HG03439 (cell line): ENCODE measurements around the gene MZT2B.
"Not testable (repeated sequence)": the region's sequence is repeated elsewhere in the genome, so short reads cannot be mapped to it uniquely, and the experiment has no call there.

Experiments used
- ATAC-seq: cut with Tn5 transposase; IDR thresholded peaks from one replicate; pipeline ENCODE4 v1.9.1; 2021; ENCODE audit warnings: mild to moderate bottlenecking, moderate library complexity; ENCODE audit not compliant: unreplicated experiment

Gene MZT2B

GRCh38 chr2:130152136-130152815 lies 29.8 kb upstream of the MZT2B start:
- not testable (repeated sequence) for ATAC-seq

- no peak for ATAC-seq
Observed at GRCh38 chr2:130152816-130153595, 29.1 kb upstream of the MZT2B start.

GRCh38 chr2:130153721-130154422 lies 28.2 kb upstream of the MZT2B start:
- not testable (repeated sequence) for ATAC-seq

DNA sequence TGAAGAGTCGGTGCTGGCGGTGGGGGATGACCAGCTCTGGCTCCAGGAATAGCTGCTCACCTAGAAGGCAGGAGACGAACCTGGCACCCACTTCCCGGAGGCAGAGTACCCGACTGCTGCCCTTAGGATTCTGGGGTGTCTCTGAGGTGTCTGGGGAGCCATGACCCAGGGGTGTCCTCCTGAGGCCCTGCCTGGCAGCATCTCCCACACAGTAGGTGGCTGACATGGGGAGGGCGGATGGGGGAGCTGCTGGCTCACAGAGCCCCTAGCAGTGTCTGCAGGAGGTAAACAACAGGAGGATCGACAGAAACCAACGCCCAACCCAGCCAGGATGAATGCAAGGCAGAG lies 27.7 kb upstream of the MZT2B start:
- not testable (repeated sequence) for ATAC-seq

DNA sequence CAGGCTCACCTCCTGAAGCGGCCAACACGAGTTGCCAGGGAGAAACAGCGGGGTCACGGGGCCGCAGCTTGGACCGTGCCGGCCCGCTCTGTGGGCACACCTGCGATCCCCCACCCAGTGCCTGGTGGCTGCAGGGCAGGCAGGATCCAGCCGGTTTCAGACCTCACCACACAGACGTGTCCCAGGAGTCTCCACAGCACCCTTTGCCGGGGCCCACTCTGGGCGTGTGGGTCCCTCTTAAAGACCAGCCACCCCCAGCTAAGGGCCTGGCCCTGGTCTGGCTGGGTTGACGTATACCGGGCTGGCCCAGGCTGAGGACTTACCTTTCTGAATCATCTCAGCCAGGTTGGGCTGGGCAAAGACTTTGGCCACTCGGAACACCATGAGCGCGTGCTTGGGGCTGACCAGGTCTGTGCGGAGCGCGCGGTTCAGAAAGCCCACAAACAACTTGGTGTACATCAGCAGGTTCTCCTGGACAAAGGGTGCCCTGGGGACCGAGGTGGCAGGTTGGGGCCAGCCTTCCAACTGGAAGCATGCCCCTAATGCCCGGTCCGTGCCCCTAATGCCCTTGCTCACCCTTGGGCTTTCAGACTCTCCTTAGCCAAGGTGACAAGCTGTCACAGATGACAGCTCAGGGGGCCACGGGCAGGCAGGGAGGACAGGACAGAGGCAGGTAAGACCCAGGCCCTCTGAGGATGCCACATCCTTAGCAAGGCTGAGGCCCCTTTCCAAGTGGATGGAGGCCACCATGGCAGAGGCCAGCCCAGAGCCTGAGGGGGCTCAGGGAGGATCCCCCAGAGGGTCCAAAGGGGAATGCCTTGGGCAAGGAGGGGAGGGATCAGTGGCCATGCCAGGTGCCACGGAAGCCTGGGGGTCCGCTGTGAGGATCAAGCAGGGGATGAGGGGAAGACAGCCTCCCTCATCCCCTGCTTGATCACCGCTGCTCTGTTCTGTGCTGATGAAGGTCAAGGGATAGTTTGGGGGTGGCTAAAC lies 27.0 kb upstream of the MZT2B start:
- no peak for ATAC-seq

- not testable (repeated sequence) for ATAC-seq
Observed at GRCh38 chr2:130155956-130156623, 26.0 kb upstream of the MZT2B start.

DNA sequence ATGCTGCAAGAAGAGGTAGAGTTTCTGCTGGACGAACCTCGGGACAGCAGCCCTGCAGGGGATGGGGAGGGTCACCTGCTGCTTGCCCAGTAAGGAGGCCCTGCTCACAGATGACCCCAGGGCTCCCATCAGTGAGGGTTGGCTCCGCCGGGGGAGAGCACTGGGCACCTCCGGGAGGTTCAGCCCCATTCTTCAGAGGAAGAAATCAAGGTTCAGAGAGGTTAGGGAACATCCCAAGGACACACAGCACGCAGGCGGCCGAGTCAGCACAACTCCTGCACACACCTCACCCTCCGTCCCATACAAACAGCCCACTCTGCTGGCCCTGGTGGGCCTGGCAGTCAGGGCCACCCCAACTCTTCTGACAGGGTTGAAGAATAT lies 25.4 kb upstream of the MZT2B start:
- no peak for ATAC-seq

DNA sequence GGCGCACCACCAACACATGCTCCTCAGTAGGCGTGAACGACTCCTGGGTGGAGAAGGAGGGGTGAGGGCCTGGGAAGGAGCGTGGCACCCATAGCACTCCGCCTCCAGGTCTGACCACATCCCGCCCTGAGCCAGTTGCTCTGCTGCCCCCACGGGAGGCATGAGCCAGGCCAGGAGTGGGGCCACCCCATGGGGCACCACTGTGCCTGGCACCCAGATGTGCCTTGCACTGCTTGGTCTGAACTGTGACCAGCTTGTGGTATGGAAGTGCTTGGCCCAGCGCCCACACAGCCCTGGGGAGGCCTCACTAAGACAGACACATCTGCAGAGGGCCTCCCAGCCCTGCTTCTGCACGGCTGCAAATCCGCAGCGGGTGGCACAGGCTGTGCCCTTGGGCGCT lies 24.7 kb upstream of the MZT2B start:
- peak; percentile 43 for ATAC-seq

- ATAC-seq, result peak; percentile 78
Observed at GRCh38 chr2:130157825-130158514, 24.1 kb upstream of the MZT2B start.

- no peak for ATAC-seq
Observed at GRCh38 chr2:130158631-130159030, 23.4 kb upstream of the MZT2B start.

DNA sequence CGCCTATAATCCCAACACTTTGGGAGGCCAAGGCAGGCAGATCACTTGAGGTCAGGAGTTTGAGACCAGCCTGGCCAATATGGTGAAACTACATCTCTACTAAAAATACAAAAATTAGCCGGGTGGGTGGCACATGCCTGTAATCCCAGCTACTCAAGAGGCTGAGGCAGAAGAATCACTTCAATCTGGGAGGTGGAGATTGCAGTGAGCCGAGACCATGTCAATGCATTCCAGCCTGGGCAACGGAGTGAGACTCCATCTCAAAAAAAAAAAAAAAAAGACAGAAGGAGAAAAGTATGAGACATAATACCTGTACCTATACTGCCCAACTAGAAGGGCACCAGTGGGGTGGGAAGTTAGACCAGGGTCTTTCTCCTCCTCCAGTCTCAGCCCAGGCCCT lies 22.7 kb upstream of the MZT2B start:
- ATAC-seq, result not testable (repeated sequence)

DNA sequence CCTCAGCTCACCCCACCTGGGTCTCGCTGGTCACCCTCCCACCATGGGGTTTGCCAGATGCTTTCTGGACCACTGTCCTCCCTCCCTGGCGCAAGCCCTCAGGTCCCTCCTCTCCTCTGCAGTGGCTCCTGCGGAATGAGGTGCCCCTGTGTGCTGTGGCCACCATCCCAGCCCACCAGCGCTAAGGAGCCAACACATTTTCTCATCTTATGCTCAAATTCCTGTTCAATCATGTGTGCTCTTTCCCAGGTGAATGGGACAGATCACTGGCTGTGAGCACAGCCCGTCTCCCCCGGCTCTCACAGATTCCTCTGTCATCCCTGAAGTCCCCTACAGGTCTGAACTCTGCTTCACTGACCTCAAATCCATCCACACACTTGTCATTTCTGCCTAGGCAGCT lies 21.9 kb upstream of the MZT2B start:
- ATAC-seq, result no peak

- not testable (repeated sequence) for ATAC-seq
Observed at GRCh38 chr2:130160838-130161705, 21.0 kb upstream of the MZT2B start.

GRCh38 chr2:130162486-130162885 lies 19.6 kb upstream of the MZT2B start:
- not testable (repeated sequence) for ATAC-seq

GRCh38 chr2:130162968-130163367 lies 19.1 kb upstream of the MZT2B start:
- no peak for ATAC-seq

DNA sequence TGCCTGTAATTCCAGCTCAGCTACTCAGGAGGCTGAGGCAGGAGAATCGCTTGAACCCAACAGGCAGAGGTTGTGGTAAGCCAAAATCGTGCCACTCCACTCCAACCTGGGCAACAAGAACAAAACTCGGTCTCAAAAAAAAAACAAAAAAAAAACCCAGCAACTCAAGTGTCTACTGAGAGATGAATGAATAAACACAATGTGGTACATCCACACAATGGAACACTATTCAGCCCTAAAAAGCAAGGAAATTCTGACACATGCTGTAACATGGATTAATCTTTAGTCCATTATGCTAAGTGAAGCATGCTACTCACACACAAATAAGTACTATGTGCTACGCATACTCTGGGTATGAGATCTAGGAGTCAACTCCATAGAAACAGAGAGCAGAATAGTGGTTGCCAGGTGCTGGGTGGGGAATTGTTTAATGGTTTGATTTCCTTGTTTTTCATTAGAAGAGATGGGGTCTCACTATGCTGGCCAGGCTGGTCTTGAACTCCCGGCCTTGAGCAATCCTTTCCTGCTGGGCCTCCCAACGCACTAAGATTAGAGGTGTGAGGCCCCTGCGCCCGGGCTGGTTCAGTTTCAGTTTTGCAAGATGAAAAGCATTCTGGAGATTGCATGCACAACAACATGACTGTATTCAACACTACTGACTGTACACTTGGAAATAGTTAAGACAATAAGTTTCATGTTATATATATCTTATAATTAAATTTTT lies 16.6 kb upstream of the MZT2B start:
- ATAC-seq, result no peak

DNA sequence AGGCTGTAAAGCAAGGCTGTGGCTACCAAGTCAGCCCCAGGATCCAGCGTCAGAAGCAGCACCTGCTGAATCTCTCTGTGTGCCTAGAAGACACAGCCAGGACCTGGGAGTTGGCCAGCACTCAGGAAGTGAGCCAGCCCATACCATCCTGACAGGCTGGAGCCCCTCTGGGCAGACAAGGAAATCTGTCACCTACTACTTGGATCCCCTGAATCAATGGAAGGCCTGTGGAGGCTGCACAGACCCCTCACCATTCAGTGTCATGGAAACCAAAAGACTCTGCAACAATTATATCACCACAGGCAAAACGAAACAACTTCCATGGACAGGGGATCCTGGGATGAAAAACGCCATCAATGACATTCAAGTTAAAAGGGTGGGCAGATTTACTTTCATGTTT lies 15.5 kb upstream of the MZT2B start:
- not testable (repeated sequence) for ATAC-seq

DNA sequence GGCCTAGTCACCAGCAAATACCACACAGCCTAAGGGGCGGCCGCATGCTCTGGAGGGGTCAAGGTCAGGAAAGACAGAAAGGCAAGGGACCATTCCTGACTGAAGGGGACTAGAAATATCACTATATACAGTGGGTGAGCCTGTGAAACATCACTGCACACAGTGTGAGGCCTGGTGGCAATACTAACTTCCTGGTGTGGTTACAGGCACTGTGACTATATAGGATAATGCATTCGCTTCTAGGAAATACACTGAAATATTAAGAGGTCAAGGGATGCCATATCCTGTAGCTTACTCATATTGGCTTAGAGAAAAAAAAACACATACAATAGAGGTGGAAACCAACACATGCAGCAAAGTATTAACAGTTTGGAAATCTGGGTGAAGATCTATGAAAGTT lies 12.9 kb upstream of the MZT2B start:
- ATAC-seq, result not testable (repeated sequence)
